Mesendoderm (in vitro differentiated cells): ENCODE measurements around the gene BNIP5.

ENCODE experiments used
- DNase-seq: peaks from one replicate; pipeline ENCODE4 v3.0.0; 2013
- H2AK5ac ChIP-seq: 2 replicates; pipeline ENCODE4 v1.6.1; 2013; ENCODE audit warnings: low read length, inconsistent platforms
- H2BK120ac ChIP-seq: 2 replicates; pipeline ENCODE4 v1.6.1; 2013; ENCODE audit warnings: low read depth, mild to moderate bottlenecking, low read length, moderate library complexity, mixed read lengths
- H2BK15ac ChIP-seq: replicated peaks from 2 replicates; pipeline ENCODE4 v1.6.1; 2013; ENCODE audit warnings: low read depth, mild to moderate bottlenecking, moderate library complexity
- H2BK5ac ChIP-seq: 2 replicates; pipeline ENCODE4 v1.6.1; 2013; ENCODE audit warnings: low read length, inconsistent platforms
- H3K18ac ChIP-seq: 2 replicates; pipeline ENCODE4 v1.6.1; 2013; ENCODE audit warnings: mild to moderate bottlenecking, low read length, mixed read lengths
- H3K23ac ChIP-seq: one replicate; pipeline ENCODE4 v1.6.1; 2013; ENCODE audit warnings: low read length
- H3K27ac ChIP-seq: 2 replicates; pipeline ENCODE4 v1.5.1; 2013; ENCODE audit warnings: low read depth, mild to moderate bottlenecking, inconsistent platforms, low read length, moderate library complexity
- H3K27me3 ChIP-seq: 2 replicates; pipeline ENCODE4 v1.6.1; 2013; ENCODE audit warnings: low read length, control low read depth, mild to moderate bottlenecking, inconsistent platforms; ENCODE audit not compliant: insufficient read depth, poor library complexity
- H3K36me3 ChIP-seq: 2 replicates; pipeline ENCODE4 v1.6.1; 2013; ENCODE audit warnings: low read length, inconsistent platforms; ENCODE audit not compliant: control insufficient read depth, insufficient read depth
- H3K4ac ChIP-seq: one replicate; pipeline ENCODE4 v1.6.1; 2013; ENCODE audit warnings: low read depth, mild to moderate bottlenecking, low read length, moderate library complexity
- H3K4me1 ChIP-seq: 2 replicates; pipeline ENCODE4 v1.6.1; 2013; ENCODE audit warnings: low read depth, low read length, inconsistent platforms; ENCODE audit not compliant: control insufficient read depth
- H3K4me2 ChIP-seq: 2 replicates; pipeline ENCODE4 v1.6.1; 2013; ENCODE audit warnings: low read length
- H3K4me3 ChIP-seq: 2 replicates; pipeline ENCODE4 v1.5.1; 2013; ENCODE audit warnings: mild to moderate bottlenecking, low read length
- H3K56ac ChIP-seq: one replicate; pipeline ENCODE4 v1.6.1; 2013; ENCODE audit warnings: low read length
- H3K79me1 ChIP-seq: 2 replicates; pipeline ENCODE4 v1.6.1; 2013; ENCODE audit warnings: low read length, inconsistent platforms
- H3K79me2 ChIP-seq: 2 replicates; pipeline ENCODE4 v1.6.1; 2013; ENCODE audit warnings: mild to moderate bottlenecking, low read length; ENCODE audit not compliant: control insufficient read depth, insufficient read depth
- H3K9ac ChIP-seq: 2 replicates; pipeline ENCODE4 v1.6.1; 2013; ENCODE audit warnings: low read length, inconsistent platforms
- H4K5ac ChIP-seq: one replicate; pipeline ENCODE4 v1.6.1; 2013; ENCODE audit warnings: low read length
- H4K8ac ChIP-seq: one replicate; pipeline ENCODE4 v1.6.1; 2013; ENCODE audit warnings: low read depth, mild to moderate bottlenecking, control low read depth, low read length, moderate library complexity
- WGBS: extraction: QIAGEN DNeasy Blood & Tissue Kit; methylation state at CpG from one replicate; pipeline ENCODE4 v1.1.7; 2013; ENCODE audit warnings: low lambda C conversion rate, missing lambda C conversion rate; ENCODE audit not compliant: insufficient coverage; ENCODE audit errors: extremely low coverage; 5-methylcytosine and 5-hydroxymethylcytosine counted together

Gene BNIP5

DNA sequence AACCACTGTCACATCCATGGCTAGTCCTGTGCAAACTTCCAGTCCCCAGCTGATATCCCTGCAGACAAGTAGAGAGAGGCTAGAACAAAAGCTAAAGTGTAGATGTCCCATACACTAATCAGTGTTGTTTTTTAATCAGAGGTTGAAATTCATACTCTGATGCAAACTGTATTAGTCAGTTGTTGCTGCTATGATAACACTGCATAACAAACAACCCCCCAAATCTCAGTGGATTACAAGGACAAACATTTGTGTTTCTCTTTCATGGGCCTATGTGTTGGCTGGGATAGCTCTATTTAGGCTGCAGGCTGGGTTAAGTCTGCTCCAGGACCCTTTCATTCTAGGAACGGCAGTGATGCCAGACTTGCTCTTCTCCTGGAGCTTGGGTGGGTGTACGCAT is 26.8 kb downstream of the BNIP5 start:
- no peak overlapping the region for H2AK5ac ChIP-seq
- H3K4ac ChIP-seq: no peak overlapping the region
- no peak overlapping the region for H4K8ac ChIP-seq
- no peak overlapping the region for H2BK5ac ChIP-seq
- H3K23ac ChIP-seq: no peak overlapping the region
- H3K4me1 ChIP-seq: no peaks in the 10 kb centered on the region
- H3K56ac ChIP-seq: no peak overlapping the region
- H2BK15ac ChIP-seq: no peak overlapping the region
- no peak overlapping the region for H2BK120ac ChIP-seq
- H3K79me1 ChIP-seq: no peaks in the 10 kb centered on the region
- no peaks in the 10 kb centered on the region for H3K27me3 ChIP-seq
- WGBS: no CpG with 5 or more reads among the region's 2 CpGs
- H3K27ac ChIP-seq: no peak overlapping the region
- H3K18ac ChIP-seq: no peak overlapping the region
- H3K9ac ChIP-seq: no peak overlapping the region
- no peak for DNase-seq
- H3K4me2 ChIP-seq: no peak overlapping the region
- no peak overlapping the region for H4K5ac ChIP-seq
- H3K4me3 ChIP-seq: no peak overlapping the region
- H3K79me2 ChIP-seq: no peaks in the 10 kb centered on the region
- H3K36me3 ChIP-seq: no peaks in the 10 kb centered on the region

- H3K56ac ChIP-seq: no peak overlapping the region
- H4K5ac ChIP-seq: no peak overlapping the region
- no peak overlapping the region for H3K27ac ChIP-seq
- H3K79me2 ChIP-seq: no peaks in the 10 kb centered on the region
- WGBS: no CpG with 5 or more reads among the region's 7 CpGs
- no peak overlapping the region for H2BK5ac ChIP-seq
- H2BK120ac ChIP-seq: no peak overlapping the region
- H3K79me1 ChIP-seq: no peaks in the 10 kb centered on the region
- no peak overlapping the region for H3K4me2 ChIP-seq
- no peak overlapping the region for H3K18ac ChIP-seq
- no peak overlapping the region for H3K4ac ChIP-seq
- H3K4me1 ChIP-seq: no peaks in the 10 kb centered on the region
- H3K9ac ChIP-seq: no peak overlapping the region
- no peaks in the 10 kb centered on the region for H3K27me3 ChIP-seq
- H2BK15ac ChIP-seq: no peak overlapping the region
- H3K4me3 ChIP-seq: no peak overlapping the region
- H4K8ac ChIP-seq: no peak overlapping the region
- H2AK5ac ChIP-seq: no peak overlapping the region
- no peaks in the 10 kb centered on the region for H3K36me3 ChIP-seq
- H3K23ac ChIP-seq: no peak overlapping the region
- DNase-seq: no peak
Measured at GRCh38 chr6:36309203-36309602, 27.5 kb downstream of the BNIP5 start.

DNA sequence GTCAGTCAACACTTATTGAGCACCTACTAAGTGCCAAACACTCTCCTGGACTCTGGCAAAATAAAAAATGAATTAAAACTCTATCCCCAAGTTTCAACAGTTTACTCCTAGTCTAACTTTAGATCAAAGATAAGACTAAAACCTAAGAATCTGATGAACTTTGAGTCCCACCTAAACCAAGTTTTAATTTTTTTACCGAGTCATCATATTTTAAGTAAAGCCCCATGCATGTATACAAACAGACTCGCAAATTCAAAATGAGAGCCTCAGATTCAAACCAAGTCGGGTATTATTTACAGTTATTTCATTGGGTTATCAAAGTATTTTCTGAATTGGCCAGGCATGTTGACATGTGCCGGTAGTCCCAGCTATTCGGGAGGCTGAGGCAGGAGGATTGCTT is 28.2 kb downstream of the BNIP5 start:
- no CpG with 5 or more reads among the region's 5 CpGs for WGBS

DNA sequence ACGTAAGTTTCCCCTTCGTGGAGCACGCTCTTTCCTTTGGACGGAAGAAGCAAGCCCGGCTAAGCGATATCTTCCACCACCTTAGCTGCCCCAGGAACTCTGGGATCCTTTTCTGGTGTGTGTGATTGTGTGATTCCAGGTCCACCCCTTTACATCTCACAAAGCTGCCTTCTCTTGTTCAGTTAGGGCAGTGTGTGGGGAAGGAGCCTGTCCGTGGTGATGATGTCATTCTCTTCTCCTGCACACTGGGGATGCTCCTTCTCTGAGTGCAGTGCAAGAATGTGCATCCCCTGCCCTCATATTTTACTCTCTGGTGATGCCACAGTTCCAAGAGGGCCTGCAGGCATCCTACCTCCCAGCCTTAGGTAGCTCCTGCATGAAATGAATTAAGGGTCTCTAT is 30.3 kb downstream of the BNIP5 start:
- Histone ChIP-seq H3K18ac (no peak overlapping the region), H4K5ac (no peak overlapping the region), H3K79me1 (no peaks in the 10 kb centered on the region), H4K8ac (no peak overlapping the region), H3K23ac (no peak overlapping the region), H2AK5ac (no peak overlapping the region), H3K79me2 (no peaks in the 10 kb centered on the region), H3K4me2 (no peak overlapping the region), H2BK15ac (no peak overlapping the region), H3K27ac (no peak overlapping the region), H3K27me3 (no peaks in the 10 kb centered on the region), H3K9ac (no peak overlapping the region), H3K4me3 (no peak overlapping the region), H3K36me3 (no peaks in the 10 kb centered on the region), H3K56ac (no peak overlapping the region), H3K4me1 (no peaks in the 10 kb centered on the region), H2BK120ac (no peak overlapping the region), H3K4ac (no peak overlapping the region), H2BK5ac (no peak overlapping the region)
- no peak for DNase-seq
- WGBS: no CpG with 5 or more reads among the region's 7 CpGs

More for the DNA sequence above, 28.2 kb downstream of the BNIP5 start:
- no peak overlapping the region for H2BK5ac ChIP-seq
- no peak overlapping the region for H3K4me3 ChIP-seq
- H3K27me3 ChIP-seq: no peaks in the 10 kb centered on the region
- no peak overlapping the region for H3K4me2 ChIP-seq
- H3K4me1 ChIP-seq: no peaks in the 10 kb centered on the region
- no peak overlapping the region for H4K5ac ChIP-seq
- no peaks in the 10 kb centered on the region for H3K36me3 ChIP-seq
- H3K23ac ChIP-seq: no peak overlapping the region
- H3K9ac ChIP-seq: no peak overlapping the region
- H2BK120ac ChIP-seq: no peak overlapping the region
- H3K4ac ChIP-seq: no peak overlapping the region
- H3K18ac ChIP-seq: no peak overlapping the region
- H3K56ac ChIP-seq: no peak overlapping the region
- no peaks in the 10 kb centered on the region for H3K79me1 ChIP-seq
- H3K79me2 ChIP-seq: no peaks in the 10 kb centered on the region
- DNase-seq: no peak
- no peak overlapping the region for H2AK5ac ChIP-seq
- no peak overlapping the region for H3K27ac ChIP-seq
- H2BK15ac ChIP-seq: no peak overlapping the region
- no peak overlapping the region for H4K8ac ChIP-seq

DNA sequence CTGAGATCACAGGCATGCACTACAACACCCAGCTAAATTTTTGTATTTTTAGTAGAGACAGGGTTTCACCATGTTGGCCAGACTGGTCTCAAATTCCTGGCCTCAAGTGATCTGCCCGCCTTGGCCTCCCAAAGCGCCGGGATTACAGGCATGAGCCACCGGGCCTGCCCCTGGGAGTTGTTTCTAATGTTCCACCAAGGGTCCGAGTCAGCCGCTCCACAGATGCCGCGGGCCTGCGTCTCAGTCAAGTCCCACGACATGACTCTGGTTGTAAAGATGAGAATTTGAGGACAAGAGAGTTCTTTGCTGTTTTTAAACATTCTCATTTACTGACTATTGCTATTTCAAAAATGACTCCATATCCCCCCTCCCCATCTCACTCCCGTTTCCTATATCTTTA is 30.8 kb downstream of the BNIP5 start:
- Histone ChIP-seq H3K4me3 (no peak overlapping the region), H3K9ac (no peak overlapping the region), H3K23ac (no peak overlapping the region), H2AK5ac (no peak overlapping the region), H2BK5ac (no peak overlapping the region), H2BK15ac (no peak overlapping the region), H3K4me1 (no peaks in the 10 kb centered on the region), H3K27ac (no peak overlapping the region), H4K8ac (no peak overlapping the region), H3K79me2 (no peaks in the 10 kb centered on the region), H3K27me3 (no peaks in the 10 kb centered on the region), H2BK120ac (no peak overlapping the region), H3K18ac (no peak overlapping the region), H3K36me3 (no peaks in the 10 kb centered on the region), H3K56ac (no peak overlapping the region), H4K5ac (no peak overlapping the region), H3K79me1 (no peaks in the 10 kb centered on the region), H3K4me2 (no peak overlapping the region), H3K4ac (no peak overlapping the region)
- WGBS: 100% methylated on average over 1 of the region's 11 CpGs
- no peak for DNase-seq

DNA sequence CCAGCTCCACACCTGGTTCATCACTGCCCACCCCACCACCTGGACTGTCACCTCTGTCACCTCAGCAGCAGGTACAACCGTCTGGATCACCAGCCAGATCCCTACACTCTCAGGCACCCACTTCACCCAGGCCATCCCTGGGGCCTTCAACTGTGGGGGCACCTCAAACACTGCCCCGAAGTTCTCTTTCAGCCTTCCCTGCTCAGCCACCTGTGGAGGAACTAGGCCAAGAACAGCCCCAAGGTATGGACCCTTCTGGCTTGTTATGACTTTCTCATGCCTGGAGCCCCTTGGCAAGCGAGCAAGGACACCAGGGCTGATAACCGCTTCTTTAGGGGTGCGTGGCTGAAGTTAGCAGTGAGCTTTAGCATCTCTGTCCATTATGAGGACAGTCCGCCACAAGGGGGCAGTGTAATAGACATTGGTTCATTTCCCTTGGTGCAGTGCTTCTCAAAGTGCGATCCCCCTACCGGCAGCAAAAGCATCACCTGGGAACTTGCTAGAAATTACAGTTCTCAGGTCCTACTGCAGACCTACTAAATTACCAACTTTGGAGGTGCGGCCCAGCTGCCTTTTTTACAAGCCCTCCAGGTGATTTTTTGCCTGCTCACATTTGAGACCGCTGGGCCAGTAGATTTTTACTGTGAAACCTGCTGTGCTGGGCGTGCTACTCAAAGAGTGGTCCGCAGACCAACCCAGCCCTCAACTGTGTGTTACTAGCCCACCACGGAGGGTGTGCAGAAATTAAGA is 34.3 kb downstream of the BNIP5 start:
- H3K9ac ChIP-seq: no peak overlapping the region
- no peak overlapping the region for H3K23ac ChIP-seq
- no peaks in the 10 kb centered on the region for H3K4me1 ChIP-seq
- no peak overlapping the region for H3K4me3 ChIP-seq
- H3K79me1 ChIP-seq: no peaks in the 10 kb centered on the region
- H3K27ac ChIP-seq: no peak overlapping the region
- H3K56ac ChIP-seq: no peak overlapping the region
- no peak overlapping the region for H4K5ac ChIP-seq
- peak overlapping the region; percentile 27 for H2AK5ac ChIP-seq
- no peak overlapping the region for H2BK120ac ChIP-seq
- H3K79me2 ChIP-seq: no peaks in the 10 kb centered on the region
- H3K27me3 ChIP-seq: no peaks in the 10 kb centered on the region
- no peak overlapping the region for H3K4me2 ChIP-seq
- no peaks in the 10 kb centered on the region for H3K36me3 ChIP-seq
- no peak overlapping the region for H3K4ac ChIP-seq
- H4K8ac ChIP-seq: no peak overlapping the region
- no peak overlapping the region for H3K18ac ChIP-seq
- H2BK15ac ChIP-seq: no peak overlapping the region
- DNase-seq: peak; percentile 96
- no CpG with 5 or more reads among the region's 13 CpGs for WGBS
- H2BK5ac ChIP-seq: no peak overlapping the region
